NB4 (cell line): ENCODE measurements around the gene C11orf16.
"Not testable (repeated sequence)": the region's sequence is repeated elsewhere in the genome, so short reads cannot be mapped to it uniquely, and the experiment has no call there.

Source experiments
- DNase-seq: peaks from one replicate; pipeline ENCODE4 v3.0.0; 2010; ENCODE audit warnings: low read depth
- H3K4me3 ChIP-seq: one replicate; pipeline ENCODE4 v1.5.1; 2011; ENCODE audit warnings: mild to moderate bottlenecking, low read depth, low read length, moderate library complexity
- CTCF ChIP-seq: IDR thresholded peaks from one replicate; pipeline ENCODE4 v1.5.1; 2012; ENCODE audit warnings: low read depth, low read length
- MAX ChIP-seq: IDR thresholded peaks from 2 replicates; pipeline ENCODE4 v1.6.1; 2011; ENCODE audit warnings: low read depth, low read length
- MYC ChIP-seq: IDR thresholded peaks from 2 replicates; pipeline ENCODE4 v1.6.1; 2011; ENCODE audit warnings: low read depth, low read length
- POLR2A ChIP-seq: IDR thresholded peaks from 2 replicates; pipeline ENCODE4 v1.6.1; 2011; ENCODE audit warnings: mild to moderate bottlenecking; ENCODE audit not compliant: insufficient read length; ENCODE audit errors: extremely low read depth

C11orf16 gene

GRCh38 chr11:8899119-8899753 is 33.5 kb downstream of the C11orf16 start:
- TF ChIP-seq POLR2A: no peak
- no peak for TF ChIP-seq MYC
- no peak for TF ChIP-seq MAX
- TF ChIP-seq CTCF: no peak
- no peak overlapping the region for H3K4me3 ChIP-seq
- no peak for DNase-seq

GRCh38 chr11:8891185-8891584 is 41.6 kb downstream of the C11orf16 start:
- DNase-seq, H3K4me3 ChIP-seq: not testable (repeated sequence)

- no peak for DNase-seq
- no peak for TF ChIP-seq MYC
- no peak for TF ChIP-seq POLR2A
- no peak for TF ChIP-seq MAX
- TF ChIP-seq CTCF: no peak
- no peak overlapping the region for H3K4me3 ChIP-seq
These were observed 46.4 kb downstream of the C11orf16 start for GRCh38 chr11:8886322-8886721.

- not testable (repeated sequence) for DNase-seq, H3K4me3 ChIP-seq
These were observed 51.2 kb downstream of the C11orf16 start for GRCh38 chr11:8881585-8881984.

GRCh38 chr11:8878771-8879170 is 54.0 kb downstream of the C11orf16 start:
- TF ChIP-seq CTCF (no peak), MAX (no peak), POLR2A (no peak), MYC (no peak)
- no peak for DNase-seq
- H3K4me3 ChIP-seq: no peak overlapping the region

GRCh38 chr11:8873741-8874405 is 58.9 kb downstream of the C11orf16 start:
- TF ChIP-seq MYC: no peak
- peak; percentile 10 for DNase-seq
- H3K4me3 ChIP-seq: no peak overlapping the region

GRCh38 chr11:8871962-8872361 is 60.8 kb downstream of the C11orf16 start:
- no peak for TF ChIP-seq MYC
- TF ChIP-seq POLR2A: no peak
- no peak for TF ChIP-seq CTCF
- TF ChIP-seq MAX: no peak
- no peak overlapping the region for H3K4me3 ChIP-seq
- no peak for DNase-seq
